ENCODE data around the gene SYNGR3.
A peak's percentile ranks its signal among the peaks of the same experiment; 100 is the strongest.
"Not testable (repeated sequence)": the region's sequence is repeated elsewhere in the genome, so short reads cannot be mapped to it uniquely, and the experiment has no call there.

SYNGR3 gene

DNA sequence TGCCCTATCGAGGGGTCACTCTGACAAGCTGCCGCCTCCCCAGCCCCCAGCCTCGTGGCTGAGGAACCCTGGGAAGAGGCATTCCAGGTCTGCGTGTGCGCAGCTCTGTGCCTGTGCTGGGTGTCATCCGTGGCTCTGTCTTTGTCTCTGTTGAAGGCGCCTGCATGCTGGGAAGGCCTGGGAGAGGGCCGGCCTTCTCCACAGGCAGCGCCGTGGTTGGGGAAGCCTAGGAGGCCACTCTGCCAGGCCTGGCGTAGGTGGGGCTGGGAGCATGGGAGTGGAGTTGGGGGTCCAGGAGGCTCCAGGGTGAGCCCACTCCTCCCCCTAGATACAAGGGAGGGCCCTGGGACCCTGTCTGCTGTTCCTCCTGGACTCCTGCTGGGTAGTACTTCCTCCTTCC is 40.3 kb downstream of the SYNGR3 start:
- Histone ChIP-seq H3K4me3 (ENCODE audit: low read length) (no peak overlapping the region), H2AFZ (ENCODE audit: low read depth, low read length) (no peak overlapping the region), H3K27me3 (ENCODE audit: insufficient read depth, low read length) (peaks cover 35% of the 10 kb centered on the region), H3K36me3 (ENCODE audit: insufficient read depth, low read length) (no peaks in the 10 kb centered on the region), H3K9me3 (ENCODE audit: low read length) (peaks cover 3% of the 10 kb centered on the region), H3K4me1 (ENCODE audit: insufficient read depth, low read length) (peaks cover 24% of the 10 kb centered on the region)

DNA sequence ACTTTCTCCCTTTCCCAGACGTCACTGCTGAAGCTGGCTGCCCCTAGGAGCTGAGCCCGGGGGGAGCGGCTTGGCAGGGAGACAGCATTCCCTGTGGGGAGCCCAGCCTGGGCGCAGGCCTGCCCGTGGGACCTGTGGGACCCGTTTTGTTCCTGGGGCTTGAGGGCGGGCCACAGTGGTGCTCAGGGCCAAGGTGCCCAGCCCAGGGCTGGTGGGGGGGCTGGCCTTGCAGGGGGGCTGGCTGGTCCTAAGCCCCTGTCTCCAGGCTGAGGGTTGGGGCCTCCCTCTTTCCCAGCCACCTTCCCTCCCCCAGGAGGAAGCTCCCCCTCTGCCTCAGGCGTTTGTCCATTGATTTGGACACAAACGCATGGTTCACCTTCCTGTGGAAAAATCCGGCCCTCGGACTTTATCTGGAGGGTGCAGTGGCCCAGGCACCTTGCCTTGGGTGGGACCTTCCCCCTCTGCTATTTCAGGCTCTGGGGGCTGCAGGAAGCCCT is 41.4 kb downstream of the SYNGR3 start:
- Histone ChIP-seq H3K27me3 (ENCODE audit: insufficient read depth, low read length) (peaks cover 24% of the 10 kb centered on the region), H3K4me3 (ENCODE audit: low read length) (no peak overlapping the region), H2AFZ (ENCODE audit: low read depth, low read length) (no peak overlapping the region), H3K36me3 (ENCODE audit: insufficient read depth, low read length) (no peaks in the 10 kb centered on the region), H3K4me1 (ENCODE audit: insufficient read depth, low read length) (peaks cover 22% of the 10 kb centered on the region), H3K9me3 (ENCODE audit: low read length) (peaks cover 3% of the 10 kb centered on the region)

DNA sequence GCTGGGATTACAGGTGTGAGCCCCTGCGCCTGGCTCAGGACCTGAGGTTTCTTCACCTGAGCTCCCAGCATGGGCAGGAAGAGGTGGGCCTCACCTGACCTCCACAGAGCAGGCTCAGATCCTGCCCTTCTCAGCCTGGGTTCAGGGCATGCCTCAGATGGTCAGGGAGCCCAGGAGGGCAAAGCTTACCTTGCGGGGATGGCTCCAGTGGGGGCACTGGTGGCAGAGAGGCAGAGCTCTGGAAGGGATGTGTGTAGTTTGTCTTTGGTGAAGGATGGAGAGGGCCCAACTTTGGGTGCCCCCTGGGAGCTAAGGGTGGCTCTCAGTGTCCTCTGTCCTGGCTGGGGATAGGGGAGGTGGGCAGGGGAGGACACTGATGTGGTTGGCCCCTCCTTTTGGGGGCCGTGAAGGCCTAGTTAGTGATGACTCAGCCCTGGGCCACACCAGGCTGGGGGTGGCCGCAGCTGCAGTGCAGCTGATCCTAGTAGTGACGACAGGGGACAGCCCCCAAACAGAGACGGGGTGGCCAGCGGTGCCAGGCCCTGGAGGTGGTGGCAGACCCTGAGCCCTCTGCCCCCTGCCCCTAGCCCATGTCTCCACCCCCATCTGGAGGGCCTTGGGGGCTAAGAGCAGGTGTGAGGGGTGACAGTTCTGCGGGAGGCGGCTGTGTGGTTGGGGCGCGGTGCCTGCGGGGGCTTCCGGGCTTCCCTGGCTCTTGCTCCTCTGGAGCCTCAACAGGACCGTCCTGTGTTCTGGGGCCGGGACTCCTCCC is 42.7 kb downstream of the SYNGR3 start:
- H2AFZ ChIP-seq (ENCODE audit: low read depth, low read length): no peak overlapping the region
- H3K9me3 ChIP-seq (ENCODE audit: low read length): peaks cover 3% of the 10 kb centered on the region
- H3K36me3 ChIP-seq (ENCODE audit: insufficient read depth, low read length): no peaks in the 10 kb centered on the region
- H3K27me3 ChIP-seq (ENCODE audit: insufficient read depth, low read length): peaks cover 18% of the 10 kb centered on the region
- peaks cover 16% of the 10 kb centered on the region for H3K4me1 ChIP-seq (ENCODE audit: insufficient read depth, low read length)
- no peak overlapping the region for H3K4me3 ChIP-seq (ENCODE audit: low read length)

- Histone ChIP-seq H3K4me3 (ENCODE audit: low read length) (no peak overlapping the region), H3K9me3 (ENCODE audit: low read length) (no peaks in the 10 kb centered on the region), H2AFZ (ENCODE audit: low read depth, low read length) (peak overlapping the region; percentile 12), H3K27me3 (ENCODE audit: insufficient read depth, low read length) (peaks cover 10% of the 10 kb centered on the region), H3K36me3 (ENCODE audit: insufficient read depth, low read length) (no peaks in the 10 kb centered on the region), H3K4me1 (ENCODE audit: insufficient read depth, low read length) (peaks cover 14% of the 10 kb centered on the region)
Observed at GRCh38 chr16:2033057-2033908, 43.5 kb downstream of the SYNGR3 start.

DNA sequence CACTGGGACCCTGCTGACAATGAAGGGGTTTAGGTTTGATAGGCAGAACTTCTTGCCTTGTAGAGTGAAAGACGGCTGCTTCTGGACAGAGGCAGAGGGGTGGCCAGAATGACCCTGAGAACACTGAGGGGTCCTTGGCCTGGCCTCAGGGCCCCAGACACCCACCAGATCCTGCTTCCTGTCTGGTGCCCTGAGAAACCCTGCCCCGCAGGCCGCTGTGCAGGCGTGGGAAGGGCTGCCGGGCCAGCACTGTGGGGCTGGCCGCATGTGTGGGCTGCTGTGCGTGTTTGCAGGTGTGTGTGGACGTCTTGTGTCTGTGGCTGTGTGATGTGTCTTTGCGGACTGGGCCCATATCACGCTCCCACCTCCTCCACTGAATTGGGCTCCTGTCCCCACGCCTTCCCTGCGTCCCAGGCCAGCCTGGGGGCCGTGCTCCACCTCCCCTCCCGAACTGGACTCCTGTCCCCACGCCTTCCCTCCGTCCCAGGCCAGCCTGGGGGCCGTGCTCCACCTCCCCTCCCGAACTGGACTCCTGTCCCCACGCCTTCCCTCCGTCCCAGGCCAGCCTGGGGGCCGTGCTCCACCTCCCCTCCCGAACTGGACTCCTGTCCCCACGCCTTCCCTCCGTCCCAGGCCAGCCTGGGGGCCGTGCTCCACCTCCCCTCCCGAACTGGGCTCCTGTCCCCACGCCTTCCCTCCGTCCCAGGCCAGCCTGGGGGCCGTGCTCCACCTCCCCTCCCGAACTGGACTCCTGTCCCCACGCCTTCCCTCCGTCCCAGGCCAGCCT is 44.3 kb downstream of the SYNGR3 start:
- peaks cover 14% of the 10 kb centered on the region for H3K4me1 ChIP-seq (ENCODE audit: insufficient read depth, low read length)
- H3K4me3 ChIP-seq (ENCODE audit: low read length); H3K9me3 ChIP-seq (ENCODE audit: low read length); H3K27me3 ChIP-seq (ENCODE audit: insufficient read depth, low read length); H3K36me3 ChIP-seq (ENCODE audit: insufficient read depth, low read length): not testable (repeated sequence)
- H2AFZ ChIP-seq (ENCODE audit: low read depth, low read length): peak overlapping the region; percentile 12

GRCh38 chr16:2034696-2035430 is 45.1 kb downstream of the SYNGR3 start:
- no peak overlapping the region for H2AFZ ChIP-seq (ENCODE audit: low read depth, low read length)
- H3K36me3 ChIP-seq (ENCODE audit: insufficient read depth, low read length): no peaks in the 10 kb centered on the region
- peaks cover 14% of the 10 kb centered on the region for H3K4me1 ChIP-seq (ENCODE audit: insufficient read depth, low read length)
- H3K4me3 ChIP-seq (ENCODE audit: low read length): no peak overlapping the region
- no peaks in the 10 kb centered on the region for H3K9me3 ChIP-seq (ENCODE audit: low read length)
- H3K27me3 ChIP-seq (ENCODE audit: insufficient read depth, low read length): no peaks in the 10 kb centered on the region

GRCh38 chr16:2035431-2036199 is 45.8 kb downstream of the SYNGR3 start:
- Histone ChIP-seq H3K9me3 (ENCODE audit: low read length) (no peaks in the 10 kb centered on the region), H3K27me3 (ENCODE audit: insufficient read depth, low read length) (no peaks in the 10 kb centered on the region), H3K4me3 (ENCODE audit: low read length) (no peak overlapping the region), H3K4me1 (ENCODE audit: insufficient read depth, low read length) (peaks cover 14% of the 10 kb centered on the region), H3K36me3 (ENCODE audit: insufficient read depth, low read length) (no peaks in the 10 kb centered on the region), H2AFZ (ENCODE audit: low read depth, low read length) (no peak overlapping the region)

GRCh38 chr16:2036200-2036966 is 46.6 kb downstream of the SYNGR3 start:
- Histone ChIP-seq H3K36me3 (ENCODE audit: insufficient read depth, low read length) (no peaks in the 10 kb centered on the region), H3K4me1 (ENCODE audit: insufficient read depth, low read length) (peaks cover 14% of the 10 kb centered on the region), H2AFZ (ENCODE audit: low read depth, low read length) (no peak overlapping the region), H3K27me3 (ENCODE audit: insufficient read depth, low read length) (no peaks in the 10 kb centered on the region), H3K4me3 (ENCODE audit: low read length) (no peak overlapping the region), H3K9me3 (ENCODE audit: low read length) (no peaks in the 10 kb centered on the region)

DNA sequence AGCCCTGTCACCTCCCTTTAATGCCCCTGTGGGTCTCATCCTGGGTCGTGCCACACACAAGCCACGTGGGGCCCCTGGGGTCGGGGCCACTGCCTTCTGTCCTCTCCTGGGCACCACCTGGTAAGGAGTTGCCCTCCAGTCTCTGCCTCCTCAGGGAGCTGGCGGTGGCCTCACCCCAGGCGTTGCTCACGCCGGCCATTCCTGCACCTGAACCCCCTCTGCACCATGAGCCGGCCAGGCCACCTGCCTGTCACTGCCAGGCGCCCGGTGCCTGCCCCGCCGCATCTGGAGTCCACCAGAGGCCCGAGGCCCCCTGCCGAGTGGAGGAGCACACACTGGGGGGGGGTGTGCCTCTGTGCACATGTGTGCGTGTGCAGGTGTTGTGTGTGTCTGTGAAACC is 47.3 kb downstream of the SYNGR3 start:
- no peaks in the 10 kb centered on the region for H3K27me3 ChIP-seq (ENCODE audit: insufficient read depth, low read length)
- peaks cover 14% of the 10 kb centered on the region for H3K4me1 ChIP-seq (ENCODE audit: insufficient read depth, low read length)
- no peak overlapping the region for H2AFZ ChIP-seq (ENCODE audit: low read depth, low read length)
- H3K4me3 ChIP-seq (ENCODE audit: low read length): no peak overlapping the region
- no peaks in the 10 kb centered on the region for H3K36me3 ChIP-seq (ENCODE audit: insufficient read depth, low read length)
- no peaks in the 10 kb centered on the region for H3K9me3 ChIP-seq (ENCODE audit: low read length)

DNA sequence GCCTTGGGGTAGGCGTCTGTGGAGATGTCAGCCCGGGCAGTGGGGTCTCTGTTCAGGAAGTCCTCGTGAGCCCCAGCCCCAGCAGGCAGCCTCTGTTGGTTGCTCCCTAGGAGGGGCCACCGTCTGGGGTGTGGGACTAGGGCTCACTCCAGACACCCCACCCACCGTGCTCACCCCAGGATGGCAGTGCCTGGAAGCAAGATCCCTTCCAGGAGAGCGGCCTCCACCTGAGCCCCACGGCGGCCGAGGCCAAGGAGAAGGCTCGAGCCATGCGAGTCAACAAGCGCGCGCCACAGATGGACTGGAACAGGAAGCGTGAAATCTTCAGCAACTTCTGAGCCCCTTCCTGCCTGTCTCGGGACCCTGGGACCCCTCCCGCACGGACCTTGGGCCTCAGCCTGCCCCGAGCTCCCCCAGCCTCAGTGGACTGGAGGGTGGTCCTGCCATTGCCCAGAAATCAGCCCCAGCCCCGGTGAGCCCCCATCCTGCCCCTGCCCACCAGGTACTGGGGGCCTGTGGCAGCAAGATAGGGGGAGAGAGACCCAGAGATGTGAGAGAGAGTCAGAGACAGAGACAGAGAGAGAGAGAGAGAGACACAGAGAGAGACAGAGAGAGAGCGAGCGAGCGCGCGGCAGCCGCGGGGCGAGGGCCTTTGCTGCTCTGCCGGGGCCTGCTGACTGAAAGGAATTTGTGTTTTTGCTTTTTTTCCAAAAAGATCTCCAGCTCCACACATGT is 48.0 kb downstream of the SYNGR3 start:
- H3K9me3 ChIP-seq (ENCODE audit: low read length): no peaks in the 10 kb centered on the region
- no peaks in the 10 kb centered on the region for H3K27me3 ChIP-seq (ENCODE audit: insufficient read depth, low read length)
- no peaks in the 10 kb centered on the region for H3K36me3 ChIP-seq (ENCODE audit: insufficient read depth, low read length)
- no peak overlapping the region for H2AFZ ChIP-seq (ENCODE audit: low read depth, low read length)
- no peak overlapping the region for H3K4me3 ChIP-seq (ENCODE audit: low read length)
- H3K4me1 ChIP-seq (ENCODE audit: insufficient read depth, low read length): peaks cover 14% of the 10 kb centered on the region
